Loucy (cell line): ENCODE measurements around the gene NEURL4.

Experiments
- H2AFZ ChIP-seq: fragments of 200-600 bp; sonication (generic); 2 replicates; pipeline ENCODE4 v1.6.0; 2016; ENCODE audit warnings: antibody characterized with exemption, mild to moderate bottlenecking, low read length, moderate library complexity
- H3F3A ChIP-seq: fragments of 200-600 bp; 2 replicates; pipeline ENCODE4 v1.6.0; 2016; ENCODE audit warnings: antibody characterized with exemption, low read depth, mild to moderate bottlenecking
- H3K27me3 ChIP-seq: fragments of 200-600 bp; sonication (generic); 2 replicates; pipeline ENCODE4 v1.6.1; 2014; ENCODE audit warnings: low read length, mild to moderate bottlenecking; ENCODE audit not compliant: insufficient read depth, poor library complexity, severe bottlenecking
- H3K36me3 ChIP-seq: fragments of 200-600 bp; sonication (generic); 2 replicates; pipeline ENCODE4 v1.6.1; 2016; ENCODE audit warnings: low read length; ENCODE audit not compliant: insufficient read depth
- H3K4me1 ChIP-seq: fragments of 200-600 bp; sonication (generic); 2 replicates; pipeline ENCODE4 v1.5.1; 2014; ENCODE audit warnings: low read length, mild to moderate bottlenecking; ENCODE audit not compliant: insufficient read depth, poor library complexity, severe bottlenecking
- H3K4me2 ChIP-seq: fragments of 200-600 bp; sonication (generic); 2 replicates; pipeline ENCODE4 v1.6.0; 2014; ENCODE audit warnings: antibody characterized with exemption, low read length, low read depth, mild to moderate bottlenecking; ENCODE audit not compliant: poor library complexity, severe bottlenecking
- H3K4me3 ChIP-seq: fragments of 200-600 bp; sonication (generic); 2 replicates; pipeline ENCODE4 v1.5.1; 2014; ENCODE audit warnings: low read length, mild to moderate bottlenecking, mixed read lengths; ENCODE audit not compliant: poor library complexity, severe bottlenecking
- H3K79me2 ChIP-seq: fragments of 200-600 bp; sonication (generic); 2 replicates; pipeline ENCODE4 v1.6.1; 2014; ENCODE audit warnings: low read length; ENCODE audit not compliant: insufficient read depth
- H3K9ac ChIP-seq: fragments of 200-600 bp; sonication (generic); 2 replicates; pipeline ENCODE4 v1.6.0; 2014; ENCODE audit warnings: mild to moderate bottlenecking, low read depth, low read length, moderate library complexity; ENCODE audit not compliant: poor library complexity, severe bottlenecking
- H3K9me2 ChIP-seq: fragments of 200-600 bp; sonication (generic); replicated peaks from 2 replicates; pipeline ENCODE4 v1.6.1; 2016; ENCODE audit warnings: low read depth, low read length, mixed read lengths
- H3K9me3 ChIP-seq: fragments of 200-600 bp; sonication (generic); 2 replicates; pipeline ENCODE4 v1.6.1; 2014; ENCODE audit warnings: mild to moderate bottlenecking, antibody characterized with exemption, low read length, low read depth; ENCODE audit not compliant: insufficient read depth
- H4K20me1 ChIP-seq: fragments of 200-600 bp; sonication (generic); 2 replicates; pipeline ENCODE4 v1.6.0; 2014; ENCODE audit warnings: antibody characterized with exemption, low read length, mild to moderate bottlenecking; ENCODE audit not compliant: insufficient read depth, poor library complexity, severe bottlenecking
- CTCF ChIP-seq: fragments of 200-600 bp; sonication (generic); conservative IDR thresholded peaks from 2 replicates; pipeline ENCODE4 v1.5.1; 2014; ENCODE audit warnings: mild to moderate bottlenecking, antibody characterized with exemption, low read length
- EZH2phosphoT487 ChIP-seq: fragments of 200-600 bp; IDR thresholded peaks from 2 replicates; pipeline ENCODE4 v1.6.1; 2018; ENCODE audit warnings: antibody characterized with exemption, mild to moderate bottlenecking, moderate library complexity, borderline replicate concordance

Gene NEURL4

GRCh38 chr17:7295230-7296180, 33.6 kb downstream of the NEURL4 start:
- no peaks in the 10 kb centered on the region for H3F3A ChIP-seq
- H3K27me3 ChIP-seq = no peaks in the 10 kb centered on the region
- no peaks in the 10 kb centered on the region for H3K9me2 ChIP-seq
- peak overlapping the region; percentile 45; the same call in 1 of the 2 replicates for H2AFZ ChIP-seq
- no peaks in the 10 kb centered on the region for H3K36me3 ChIP-seq
- no peaks in the 10 kb centered on the region for H3K79me2 ChIP-seq
- H3K9me3 ChIP-seq = no peaks in the 10 kb centered on the region
- H3K4me2 ChIP-seq = peak overlapping the region; percentile 66
- H3K4me1 ChIP-seq = peaks cover 7% of the 10 kb centered on the region
- TF ChIP-seq CTCF (no peak), EZH2phosphoT487 (no peak)
- peak overlapping the region; percentile 54 for H3K4me3 ChIP-seq
- no peaks in the 10 kb centered on the region for H4K20me1 ChIP-seq
- no peak overlapping the region for H3K9ac ChIP-seq

GRCh38 chr17:7294614-7295153, 34.5 kb downstream of the NEURL4 start, which contains the start of gene YBX2:
Gene YBX2 (minus strand): TSS chr17:7294639. CDS start chr17:7294500, 139 bp downstream.
- H4K20me1 ChIP-seq = no peaks in the 10 kb centered on the region
- no peaks in the 10 kb centered on the region for H3F3A ChIP-seq
- no peak within 1 kb of the TSS for H3K9ac ChIP-seq
- H3K36me3 ChIP-seq = no peaks in the 10 kb centered on the region
- no peaks in the 10 kb centered on the region for H3K9me2 ChIP-seq
- no peak within 1 kb of the TSS for H3K4me2 ChIP-seq
- H3K4me1 ChIP-seq = peaks cover 7% of the 10 kb centered on the region
- no peaks in the 10 kb centered on the region for H3K79me2 ChIP-seq
- H2AFZ ChIP-seq = peak within 1 kb of the TSS; percentile 45; the same call in 1 of the 2 replicates
- H3K9me3 ChIP-seq = no peaks in the 10 kb centered on the region
- H3K27me3 ChIP-seq = no peaks in the 10 kb centered on the region
- no peak within 1 kb of the TSS for H3K4me3 ChIP-seq
- TF ChIP-seq EZH2phosphoT487 = no peak
- TF ChIP-seq CTCF = no peak

GRCh38 chr17:7293816-7294613, 35.1 kb downstream of the NEURL4 start:
- Histone ChIP-seq H3K4me1 (peaks cover 7% of the 10 kb centered on the region), H3K79me2 (no peaks in the 10 kb centered on the region), H3K27me3 (no peaks in the 10 kb centered on the region), H3F3A (no peaks in the 10 kb centered on the region), H3K4me2 (no peak overlapping the region), H4K20me1 (no peaks in the 10 kb centered on the region), H2AFZ (no peak overlapping the region), H3K36me3 (no peaks in the 10 kb centered on the region), H3K9me3 (no peaks in the 10 kb centered on the region), H3K9ac (no peak overlapping the region), H3K4me3 (no peak overlapping the region), H3K9me2 (no peaks in the 10 kb centered on the region)
- TF ChIP-seq EZH2phosphoT487 (no peak), CTCF (no peak)
